ENCODE measurements around the gene HEMK1. TPM values are rescaled to one million over a fixed set of nuclear protein-coding genes. Genes with fewer than 3 reads are reported as not detected.

Gene HEMK1
- total RNA-seq, 1 donor from 2014 or later = 28.3 TPM

- H3K27me3 ChIP-seq = no peaks in the 10 kb centered on the region
- peaks cover 27% of the 10 kb centered on the region for H3K4me1 ChIP-seq
- ATAC-seq (peak; percentile 25), DNase-seq (peak; percentile 76)
- H3K4me3 ChIP-seq = no peak overlapping the region
- intact Hi-C loops (cut with DNase I) = loop anchor here (2.0 kb wide), 1 partner anchor 39 kb away; no protein-coding TSS in a partner anchor
- peak overlapping the region; percentile 27 for H3K27ac ChIP-seq
- peaks cover 18% of the 10 kb centered on the region for H3K36me3 ChIP-seq
- no peak for TF ChIP-seq CTCF (IDR thresholded peaks at IDR 0.05)
- H3K9me3 ChIP-seq = no peaks in the 10 kb centered on the region
These were observed 4.5 kb downstream of the HEMK1 start for GRCh38 chr3:50573566-50574443.

GRCh38 chr3:50574444-50574831 is 5.1 kb downstream of the HEMK1 start:
- intact Hi-C loops (cut with DNase I) = no loop called here
- ATAC-seq (no peak), DNase-seq (no peak)
- Histone ChIP-seq H3K4me3 (no peak overlapping the region), H3K27me3 (no peaks in the 10 kb centered on the region), H3K27ac (peak overlapping the region; percentile 27), H3K36me3 (peaks cover 18% of the 10 kb centered on the region), H3K4me1 (peaks cover 27% of the 10 kb centered on the region), H3K9me3 (no peaks in the 10 kb centered on the region)
- TF ChIP-seq CTCF (IDR thresholded peaks at IDR 0.05) = no peak

- Histone ChIP-seq H3K27me3 (no peaks in the 10 kb centered on the region), H3K4me1 (peaks cover 23% of the 10 kb centered on the region), H3K27ac (no peak overlapping the region), H3K36me3 (peaks cover 23% of the 10 kb centered on the region), H3K9me3 (no peaks in the 10 kb centered on the region), H3K4me3 (no peak overlapping the region)
- intact Hi-C loops (cut with DNase I) = no loop called here
- no peak for DNase-seq
- ATAC-seq = no peak
- no peak for TF ChIP-seq CTCF (IDR thresholded peaks at IDR 0.05)
These were observed 6.0 kb downstream of the HEMK1 start for GRCh38 chr3:50575372-50575771.

GRCh38 chr3:50577348-50577747 is 8.0 kb downstream of the HEMK1 start:
- TF ChIP-seq CTCF (IDR thresholded peaks at IDR 0.05) = no peak
- intact Hi-C loops (cut with DNase I) = no loop called here
- DNase-seq (no peak), ATAC-seq (no peak)
- no peak overlapping the region for H3K4me3 ChIP-seq
- no peaks in the 10 kb centered on the region for H3K27me3 ChIP-seq
- H3K9me3 ChIP-seq = no peaks in the 10 kb centered on the region
- H3K4me1 ChIP-seq = peaks cover 19% of the 10 kb centered on the region
- H3K27ac ChIP-seq = no peak overlapping the region
- peaks cover 32% of the 10 kb centered on the region for H3K36me3 ChIP-seq

- ATAC-seq (no peak), DNase-seq (no peak)
- Histone ChIP-seq H3K36me3 (peaks cover 32% of the 10 kb centered on the region), H3K4me3 (no peak overlapping the region), H3K9me3 (no peaks in the 10 kb centered on the region), H3K27me3 (no peaks in the 10 kb centered on the region), H3K4me1 (peaks cover 36% of the 10 kb centered on the region), H3K27ac (peak overlapping the region; percentile 42)
- peak; percentile 7 for TF ChIP-seq CTCF (IDR thresholded peaks at IDR 0.05)
- intact Hi-C loops (cut with DNase I) = no loop called here
These were observed 11.5 kb downstream of the HEMK1 start for GRCh38 chr3:50580683-50581458.

Data from upper lobe of right lung (tissue), 1 donor.